Activated B cell treated with CpG ODN at 0.5 μM for 24 hours (primary cell): ENCODE measurements around the gene UQCR11. TPM values are rescaled to one million over a fixed set of nuclear protein-coding genes. Genes with fewer than 3 reads are reported as not detected.

Experiments used
- ATAC-seq: fragments of 200-7000 bp; cut with Tn5 transposase; one replicate; pipeline ENCODE4 v1.10.0; 2021; ENCODE audit warnings: low read depth, mild to moderate bottlenecking, moderate library complexity
- CTCF ChIA-PET: fragments of 350-600 bp; sonication (Branson Sonifier 250); formaldehyde crosslinking; loops from one replicate; lab custom pipeline; 2021; ENCODE audit warnings: antibody characterized with exemption; lab: Charles Lee
- POLR2A ChIA-PET: fragments of 350-600 bp; sonication (Branson Sonifier 250); formaldehyde crosslinking; loops from one replicate; lab custom pipeline; 2021; ENCODE audit warnings: antibody characterized with exemption; lab: Charles Lee
- DNase-seq: peaks from one replicate; pipeline ENCODE4 v3.0.0; 2022
- H3K27ac Mint-ChIP-seq: one replicate; pipeline ENCODE4 v1.8.0; 2020; ENCODE audit warnings: mixed read lengths
- H3K27me3 Mint-ChIP-seq: one replicate; pipeline ENCODE4 v1.8.0; 2021; ENCODE audit warnings: mixed read lengths
- H3K36me3 Mint-ChIP-seq: one replicate; pipeline ENCODE4 v1.8.0; 2021; ENCODE audit warnings: low read depth, mixed read lengths
- H3K4me1 Mint-ChIP-seq: one replicate; pipeline ENCODE4 v1.8.0; 2021; ENCODE audit warnings: mixed read lengths
- H3K4me3 Mint-ChIP-seq: one replicate; pipeline ENCODE4 v1.8.0; 2020; ENCODE audit warnings: mild to moderate bottlenecking, mixed read lengths
- H3K9me3 Mint-ChIP-seq: one replicate; pipeline ENCODE4 v1.8.0; 2020; ENCODE audit warnings: mixed read lengths
- intact Hi-C: fragments of 100-400 bp; cut with micrococcal nuclease; formaldehyde crosslinking; loops from one replicate; pipeline ENCODE4 v1.15.1; 2024
- total RNA-seq: library from RNA; stranded (reverse); gene quantifications from 2 replicates; pipeline ENCODE4 v1.2.3, GENCODE V29; 2022
- TF ChIP-seq, protein P1 (sequence below): fragments of 200-600 bp; IDR thresholded peaks from one replicate; pipeline ENCODE4 v1.8.0; 2022; ENCODE audit warnings: antibody characterized with exemption, mild to moderate bottlenecking

Gene UQCR11
- total RNA-seq, 1 donor from 2014 or later, result 117 TPM

DNA sequence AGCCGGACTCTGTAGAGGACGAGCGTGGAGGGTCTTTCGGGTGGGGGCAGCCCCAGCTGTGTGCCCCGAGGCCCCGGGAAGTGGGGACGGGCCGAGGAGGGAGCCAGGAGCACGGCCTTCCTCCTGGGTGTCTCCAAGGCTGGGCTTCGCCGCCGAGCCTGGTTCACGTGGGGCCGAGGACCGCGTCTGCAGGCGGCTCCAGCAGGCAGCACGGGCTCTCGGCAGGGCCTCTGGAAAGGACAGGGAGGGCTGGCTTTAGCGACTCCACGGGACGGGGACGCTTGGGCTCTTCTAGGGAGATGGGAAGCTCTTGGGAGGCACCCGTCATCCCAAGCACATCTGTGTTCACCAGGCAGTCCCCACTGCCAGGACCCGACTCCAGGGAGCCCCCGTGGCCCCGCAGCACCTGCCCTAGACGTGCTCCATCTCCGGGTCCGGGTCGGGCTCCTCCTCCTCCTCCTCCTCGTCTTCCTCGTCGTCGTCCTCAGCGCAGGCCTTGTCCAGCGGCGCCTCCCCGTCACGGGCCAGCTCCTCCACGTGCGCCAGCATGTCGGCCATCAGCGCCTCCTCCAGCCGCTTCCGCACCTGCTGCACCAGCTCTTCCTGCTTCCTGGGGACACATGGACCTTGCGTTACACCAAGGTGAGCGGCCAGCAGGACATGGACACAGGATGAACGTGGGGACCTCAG, 27.2 kb downstream of the UQCR11 start:
- ChIA-PET CTCF (no interaction called here), POLR2A (no interaction called here)
- H3K27ac Mint-ChIP-seq, result no peak overlapping the region
- ATAC-seq (no peak), DNase-seq (no peak)
- no peaks in the 10 kb centered on the region for H3K4me1 Mint-ChIP-seq
- H3K4me3 Mint-ChIP-seq, result no peak overlapping the region
- H3K27me3 Mint-ChIP-seq, result no peaks in the 10 kb centered on the region
- TF ChIP-seq, protein P1, sequence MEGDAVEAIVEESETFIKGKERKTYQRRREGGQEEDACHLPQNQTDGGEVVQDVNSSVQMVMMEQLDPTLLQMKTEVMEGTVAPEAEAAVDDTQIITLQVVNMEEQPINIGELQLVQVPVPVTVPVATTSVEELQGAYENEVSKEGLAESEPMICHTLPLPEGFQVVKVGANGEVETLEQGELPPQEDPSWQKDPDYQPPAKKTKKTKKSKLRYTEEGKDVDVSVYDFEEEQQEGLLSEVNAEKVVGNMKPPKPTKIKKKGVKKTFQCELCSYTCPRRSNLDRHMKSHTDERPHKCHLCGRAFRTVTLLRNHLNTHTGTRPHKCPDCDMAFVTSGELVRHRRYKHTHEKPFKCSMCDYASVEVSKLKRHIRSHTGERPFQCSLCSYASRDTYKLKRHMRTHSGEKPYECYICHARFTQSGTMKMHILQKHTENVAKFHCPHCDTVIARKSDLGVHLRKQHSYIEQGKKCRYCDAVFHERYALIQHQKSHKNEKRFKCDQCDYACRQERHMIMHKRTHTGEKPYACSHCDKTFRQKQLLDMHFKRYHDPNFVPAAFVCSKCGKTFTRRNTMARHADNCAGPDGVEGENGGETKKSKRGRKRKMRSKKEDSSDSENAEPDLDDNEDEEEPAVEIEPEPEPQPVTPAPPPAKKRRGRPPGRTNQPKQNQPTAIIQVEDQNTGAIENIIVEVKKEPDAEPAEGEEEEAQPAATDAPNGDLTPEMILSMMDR, result no peak
- H3K9me3 Mint-ChIP-seq, result no peaks in the 10 kb centered on the region
- intact Hi-C loops, result no loop called here
- H3K36me3 Mint-ChIP-seq, result peaks cover 51% of the 10 kb centered on the region

DNA sequence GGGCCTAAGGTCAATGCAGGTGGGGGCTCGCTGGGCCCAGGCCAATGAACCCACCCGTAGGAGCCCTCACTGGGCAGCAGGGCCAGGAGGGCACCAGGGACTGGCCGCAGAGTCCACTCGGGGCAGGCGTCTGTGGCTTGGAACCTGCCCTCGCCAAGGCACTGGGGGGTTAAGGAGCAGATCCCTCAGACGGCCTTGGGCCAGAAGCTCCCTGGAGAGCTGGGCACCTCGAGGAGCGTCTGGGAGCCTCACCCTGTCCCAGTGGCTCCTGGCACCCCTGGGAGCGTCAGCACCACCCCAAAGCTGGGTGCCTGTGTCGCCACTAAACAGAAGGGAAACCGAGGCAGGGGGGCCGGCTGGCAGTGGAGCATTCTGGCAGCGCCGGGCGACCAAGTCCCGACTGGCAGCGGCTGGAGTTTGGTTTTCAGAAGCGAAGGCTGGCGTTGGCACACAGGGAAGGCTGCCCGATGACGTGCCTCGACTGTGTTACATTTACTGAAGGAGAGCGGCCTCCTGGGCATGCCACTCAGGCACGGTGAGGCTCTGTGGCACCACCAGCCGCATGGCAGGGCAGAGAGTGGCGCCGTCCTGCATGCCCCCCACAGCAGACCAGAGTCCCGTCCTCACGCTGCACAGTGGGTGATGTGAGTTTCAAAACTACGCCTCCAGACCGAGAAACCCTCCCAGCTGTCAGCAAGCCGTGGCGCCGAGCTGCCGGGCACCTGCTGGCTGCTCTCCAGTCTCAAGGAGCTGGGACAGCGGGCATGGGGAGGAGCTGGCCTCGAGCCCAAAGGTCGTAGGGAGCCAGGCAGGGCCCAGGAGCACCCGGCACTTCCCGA, 28.0 kb downstream of the UQCR11 start:
- intact Hi-C loops, result no loop called here
- H3K27me3 Mint-ChIP-seq, result no peaks in the 10 kb centered on the region
- POLR2A ChIA-PET, result no interaction called here

DNA sequence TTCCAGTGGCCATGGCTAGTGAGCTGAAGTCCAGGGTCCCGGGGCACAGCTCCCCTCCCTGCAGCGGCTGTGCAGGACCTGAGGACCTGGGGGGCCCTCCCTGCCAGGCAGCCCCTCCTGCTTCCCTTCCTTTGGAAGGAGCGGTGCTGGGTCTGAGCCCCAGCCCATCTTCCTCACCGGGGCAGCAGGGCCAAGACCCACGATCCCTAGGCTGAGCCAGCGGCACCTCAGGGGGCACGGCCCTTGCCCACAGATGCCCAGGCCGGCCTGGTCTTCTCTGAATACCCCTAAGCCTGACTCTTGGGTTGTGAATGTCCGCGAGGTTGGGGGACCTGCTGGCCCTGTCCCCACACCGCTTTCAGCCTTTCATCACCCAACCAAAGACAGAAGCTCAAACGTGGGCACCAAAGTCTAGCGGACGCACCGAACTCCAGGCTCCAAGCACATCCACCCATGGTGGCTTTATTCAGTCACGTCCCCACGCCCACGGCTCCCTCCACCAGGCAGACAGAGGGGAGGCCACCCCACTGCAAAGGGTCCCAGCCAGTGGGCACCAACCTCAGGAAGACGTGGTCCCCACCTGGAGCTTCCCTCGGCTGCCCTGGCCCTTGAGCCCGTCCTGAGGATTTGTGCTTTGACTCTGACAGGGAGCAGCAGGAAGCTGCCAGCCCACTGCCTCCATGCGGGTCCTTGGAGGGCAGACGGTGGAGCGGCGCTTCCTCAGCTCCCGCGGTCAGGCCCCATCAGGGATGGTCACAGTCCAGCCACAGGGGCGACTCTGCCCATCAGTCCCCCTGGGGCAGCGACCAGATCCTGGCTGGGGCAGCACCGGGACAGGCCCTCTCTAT, 28.8 kb downstream of the UQCR11 start:
- TF ChIP-seq, protein P1, result no peak
- no peaks in the 10 kb centered on the region for H3K27me3 Mint-ChIP-seq
- peaks cover 41% of the 10 kb centered on the region for H3K36me3 Mint-ChIP-seq
- intact Hi-C loops, result no loop called here
- H3K27ac Mint-ChIP-seq, result no peak overlapping the region
- CTCF ChIA-PET, result no interaction called here
- no peak for DNase-seq
- H3K4me1 Mint-ChIP-seq, result no peaks in the 10 kb centered on the region
- H3K9me3 Mint-ChIP-seq, result no peaks in the 10 kb centered on the region
- POLR2A ChIA-PET, result no interaction called here
- no peak overlapping the region for H3K4me3 Mint-ChIP-seq
- no peak for ATAC-seq

More for the DNA sequence above, 28.0 kb downstream of the UQCR11 start:
- no peaks in the 10 kb centered on the region for H3K4me1 Mint-ChIP-seq
- TF ChIP-seq, protein P1, result no peak
- no peak for ATAC-seq
- H3K36me3 Mint-ChIP-seq, result peaks cover 48% of the 10 kb centered on the region
- DNase-seq, result no peak
- CTCF ChIA-PET, result no interaction called here
- no peak overlapping the region for H3K4me3 Mint-ChIP-seq
- H3K27ac Mint-ChIP-seq, result no peak overlapping the region
- H3K9me3 Mint-ChIP-seq, result no peaks in the 10 kb centered on the region

DNA sequence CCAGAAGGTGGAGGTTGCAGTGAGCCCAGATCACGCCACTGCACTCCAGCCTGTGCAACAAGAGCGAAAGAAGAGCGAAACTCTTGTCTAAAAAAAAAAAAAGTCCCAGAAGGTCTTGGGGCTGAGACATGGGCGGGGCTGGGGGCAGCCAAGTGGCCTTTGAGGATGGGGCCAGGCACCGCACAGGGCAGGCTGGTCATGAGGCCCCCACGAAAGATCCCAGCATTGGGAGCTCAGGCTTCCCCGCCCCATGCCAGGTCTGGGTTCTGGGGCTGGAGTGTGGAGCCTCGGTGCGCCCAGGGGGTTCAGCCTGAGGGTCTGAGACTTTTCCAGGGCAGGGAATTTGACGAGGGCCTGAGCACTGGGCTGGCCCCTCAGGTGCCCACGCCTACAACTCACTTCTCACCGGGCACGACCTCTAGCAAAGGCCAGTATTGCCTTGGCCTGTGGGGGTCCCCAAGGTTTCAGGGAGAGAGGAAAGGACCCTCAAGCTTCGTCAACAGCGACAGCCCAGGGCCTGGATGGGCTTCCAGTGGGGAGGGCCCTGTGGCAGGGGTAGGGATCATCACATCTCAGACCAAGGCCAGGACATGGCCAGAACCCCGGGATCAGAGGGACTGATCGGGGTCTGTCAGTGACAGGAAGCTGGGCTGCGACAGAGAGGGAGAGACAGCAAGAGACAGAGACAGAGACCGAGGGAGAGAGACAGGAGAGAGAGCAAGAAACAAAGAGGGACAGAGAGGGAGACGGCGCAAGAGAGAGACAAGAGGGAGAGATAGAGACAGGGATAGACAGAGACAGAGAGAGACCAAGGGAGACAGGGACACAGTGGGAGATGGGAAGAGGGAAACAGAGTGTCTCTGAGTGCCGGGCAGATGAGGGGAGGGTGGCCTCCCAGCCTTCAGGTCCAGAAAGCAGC, 29.7 kb downstream of the UQCR11 start:
- intact Hi-C loops, result no loop called here
- no peaks in the 10 kb centered on the region for H3K27me3 Mint-ChIP-seq
- POLR2A ChIA-PET, result interaction anchor here (0.5 kb wide), 1 partner anchor 621 kb away, joined by 3 read pairs; no protein-coding TSS in a partner anchor

More for the DNA sequence above, 29.7 kb downstream of the UQCR11 start:
- DNase-seq (no peak), ATAC-seq (no peak)
- CTCF ChIA-PET, result no interaction called here
- Mint-ChIP-seq H3K4me1 (no peaks in the 10 kb centered on the region), H3K9me3 (no peaks in the 10 kb centered on the region), H3K27ac (no peak overlapping the region), H3K36me3 (peaks cover 32% of the 10 kb centered on the region), H3K4me3 (no peak overlapping the region)
- TF ChIP-seq, protein P1, result no peak
